HL-60 (cell line): ENCODE measurements around the gene PARN.
A peak's percentile ranks its signal among the peaks of the same experiment; 100 is the strongest.

Source experiments
- DNase-seq, 2 experiments: peaks; one replicate each; pipeline ENCODE4 v3.0.0-alpha.2; 2010 to 2020; ENCODE audit warnings: low read depth in 1 of 2, low spot score in 1 of 2
- H3K27ac ChIP-seq: fragments of 250-450 bp; sonication (Bioruptor Pico); replicated peaks from 2 replicates; pipeline ENCODE4 v1.5.1; 2020; ENCODE audit warnings: mild to moderate bottlenecking, moderate library complexity
- H3K27me3 ChIP-seq: fragments of 250-450 bp; sonication (Bioruptor Pico); 2 replicates; pipeline ENCODE4 v1.5.1; 2021; ENCODE audit warnings: mild to moderate bottlenecking, moderate library complexity; ENCODE audit not compliant: insufficient read depth, poor library complexity, severe bottlenecking
- H3K4me3 ChIP-seq: replicated peaks from 2 replicates; pipeline ENCODE4 v1.5.1; 2011; ENCODE audit warnings: mild to moderate bottlenecking, control low read depth, low read length; ENCODE audit not compliant: insufficient read depth
- GABPA ChIP-seq: IDR thresholded peaks from 2 replicates; pipeline ENCODE4 v1.6.1; 2012; ENCODE audit warnings: low read depth
- POLR2AphosphoS5 ChIP-seq: IDR thresholded peaks from 2 replicates; pipeline ENCODE4 v1.6.1; 2012; ENCODE audit warnings: low read depth
- SPI1 ChIP-seq: IDR thresholded peaks from 2 replicates; pipeline ENCODE4 v1.6.1; 2012; ENCODE audit warnings: low read depth, mild to moderate bottlenecking, borderline replicate concordance
- TF ChIP-seq, protein P1 (sequence below): IDR thresholded peaks from 2 replicates; pipeline ENCODE4 v1.6.1; 2012; ENCODE audit warnings: low read depth; ENCODE audit not compliant: insufficient replicate concordance
- TF ChIP-seq, protein P2 (sequence below): IDR thresholded peaks from one replicate; pipeline ENCODE4 v1.5.1; 2011; ENCODE audit warnings: low read length, control low read depth, inconsistent platforms; ENCODE audit not compliant: insufficient read depth

The PARN gene

DNA sequence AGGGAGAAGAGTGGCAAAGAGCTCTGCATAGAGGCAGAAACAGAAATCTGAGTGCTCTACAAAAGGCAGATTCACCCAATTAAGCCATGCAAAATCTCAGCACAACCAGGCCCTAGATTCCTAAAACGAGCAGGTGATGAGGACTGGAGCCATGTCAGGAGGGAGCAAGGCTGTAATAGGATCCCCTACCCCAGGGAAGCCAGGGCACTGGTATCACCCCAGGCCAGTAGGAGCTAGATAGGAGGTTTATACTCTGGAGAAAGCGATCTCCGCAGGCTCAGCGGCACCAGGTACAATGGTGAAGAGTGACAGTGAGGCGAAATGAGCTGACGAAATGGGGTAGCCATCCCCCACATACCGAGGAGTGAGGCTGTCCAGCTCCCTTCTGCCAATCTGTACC lies 171.5 kb downstream of the PARN start:
- no peak for DNase-seq
- TF ChIP-seq, protein P1, sequence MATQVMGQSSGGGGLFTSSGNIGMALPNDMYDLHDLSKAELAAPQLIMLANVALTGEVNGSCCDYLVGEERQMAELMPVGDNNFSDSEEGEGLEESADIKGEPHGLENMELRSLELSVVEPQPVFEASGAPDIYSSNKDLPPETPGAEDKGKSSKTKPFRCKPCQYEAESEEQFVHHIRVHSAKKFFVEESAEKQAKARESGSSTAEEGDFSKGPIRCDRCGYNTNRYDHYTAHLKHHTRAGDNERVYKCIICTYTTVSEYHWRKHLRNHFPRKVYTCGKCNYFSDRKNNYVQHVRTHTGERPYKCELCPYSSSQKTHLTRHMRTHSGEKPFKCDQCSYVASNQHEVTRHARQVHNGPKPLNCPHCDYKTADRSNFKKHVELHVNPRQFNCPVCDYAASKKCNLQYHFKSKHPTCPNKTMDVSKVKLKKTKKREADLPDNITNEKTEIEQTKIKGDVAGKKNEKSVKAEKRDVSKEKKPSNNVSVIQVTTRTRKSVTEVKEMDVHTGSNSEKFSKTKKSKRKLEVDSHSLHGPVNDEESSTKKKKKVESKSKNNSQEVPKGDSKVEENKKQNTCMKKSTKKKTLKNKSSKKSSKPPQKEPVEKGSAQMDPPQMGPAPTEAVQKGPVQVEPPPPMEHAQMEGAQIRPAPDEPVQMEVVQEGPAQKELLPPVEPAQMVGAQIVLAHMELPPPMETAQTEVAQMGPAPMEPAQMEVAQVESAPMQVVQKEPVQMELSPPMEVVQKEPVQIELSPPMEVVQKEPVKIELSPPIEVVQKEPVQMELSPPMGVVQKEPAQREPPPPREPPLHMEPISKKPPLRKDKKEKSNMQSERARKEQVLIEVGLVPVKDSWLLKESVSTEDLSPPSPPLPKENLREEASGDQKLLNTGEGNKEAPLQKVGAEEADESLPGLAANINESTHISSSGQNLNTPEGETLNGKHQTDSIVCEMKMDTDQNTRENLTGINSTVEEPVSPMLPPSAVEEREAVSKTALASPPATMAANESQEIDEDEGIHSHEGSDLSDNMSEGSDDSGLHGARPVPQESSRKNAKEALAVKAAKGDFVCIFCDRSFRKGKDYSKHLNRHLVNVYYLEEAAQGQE = no peak
- no peak for TF ChIP-seq POLR2AphosphoS5
- no peak for TF ChIP-seq GABPA
- TF ChIP-seq, protein P2, sequence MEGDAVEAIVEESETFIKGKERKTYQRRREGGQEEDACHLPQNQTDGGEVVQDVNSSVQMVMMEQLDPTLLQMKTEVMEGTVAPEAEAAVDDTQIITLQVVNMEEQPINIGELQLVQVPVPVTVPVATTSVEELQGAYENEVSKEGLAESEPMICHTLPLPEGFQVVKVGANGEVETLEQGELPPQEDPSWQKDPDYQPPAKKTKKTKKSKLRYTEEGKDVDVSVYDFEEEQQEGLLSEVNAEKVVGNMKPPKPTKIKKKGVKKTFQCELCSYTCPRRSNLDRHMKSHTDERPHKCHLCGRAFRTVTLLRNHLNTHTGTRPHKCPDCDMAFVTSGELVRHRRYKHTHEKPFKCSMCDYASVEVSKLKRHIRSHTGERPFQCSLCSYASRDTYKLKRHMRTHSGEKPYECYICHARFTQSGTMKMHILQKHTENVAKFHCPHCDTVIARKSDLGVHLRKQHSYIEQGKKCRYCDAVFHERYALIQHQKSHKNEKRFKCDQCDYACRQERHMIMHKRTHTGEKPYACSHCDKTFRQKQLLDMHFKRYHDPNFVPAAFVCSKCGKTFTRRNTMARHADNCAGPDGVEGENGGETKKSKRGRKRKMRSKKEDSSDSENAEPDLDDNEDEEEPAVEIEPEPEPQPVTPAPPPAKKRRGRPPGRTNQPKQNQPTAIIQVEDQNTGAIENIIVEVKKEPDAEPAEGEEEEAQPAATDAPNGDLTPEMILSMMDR = no peak
- TF ChIP-seq SPI1 = no peak
- Histone ChIP-seq H3K27ac (no peak overlapping the region), H3K4me3 (no peak overlapping the region), H3K27me3 (no peaks in the 10 kb centered on the region)

DNA sequence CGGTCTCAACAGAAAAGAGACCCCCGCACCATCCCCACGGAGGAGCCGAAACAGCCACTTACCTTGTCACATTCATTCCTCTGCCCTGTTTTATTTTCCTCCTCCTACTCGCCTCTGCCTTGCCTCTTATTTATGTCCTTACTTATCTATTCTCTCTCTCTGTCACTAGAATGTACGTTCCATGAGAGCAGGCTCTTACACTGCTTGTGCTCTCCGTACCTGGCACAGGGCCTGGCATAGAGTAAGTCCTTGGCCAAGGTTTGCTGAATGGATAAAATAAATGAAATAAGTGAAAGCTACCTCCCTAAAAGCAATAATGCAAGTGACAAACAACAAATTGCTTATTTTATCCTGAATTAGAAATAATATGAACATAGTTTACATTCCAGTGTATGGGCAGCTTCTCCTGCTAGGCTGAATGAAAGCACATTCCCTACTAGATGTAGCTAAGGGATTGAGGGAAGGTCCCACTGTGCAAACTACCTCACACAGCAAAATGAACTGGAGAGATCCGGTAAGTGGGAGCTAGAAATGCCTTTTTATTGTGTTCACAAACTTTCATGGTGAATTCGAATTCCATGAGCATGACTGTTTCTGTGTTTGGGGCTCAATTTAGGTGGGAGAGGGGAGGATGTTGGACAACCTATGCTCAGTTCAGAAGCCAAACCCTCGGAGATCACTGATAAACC lies 173.1 kb downstream of the PARN start:
- Histone ChIP-seq H3K27ac (no peak overlapping the region), H3K4me3 (no peak overlapping the region), H3K27me3 (no peaks in the 10 kb centered on the region)
- TF ChIP-seq, protein P1 = no peak
- TF ChIP-seq GABPA (no peak), POLR2AphosphoS5 (no peak), SPI1 (no peak)
- TF ChIP-seq, protein P2 = no peak
- DNase-seq = no peak

DNA sequence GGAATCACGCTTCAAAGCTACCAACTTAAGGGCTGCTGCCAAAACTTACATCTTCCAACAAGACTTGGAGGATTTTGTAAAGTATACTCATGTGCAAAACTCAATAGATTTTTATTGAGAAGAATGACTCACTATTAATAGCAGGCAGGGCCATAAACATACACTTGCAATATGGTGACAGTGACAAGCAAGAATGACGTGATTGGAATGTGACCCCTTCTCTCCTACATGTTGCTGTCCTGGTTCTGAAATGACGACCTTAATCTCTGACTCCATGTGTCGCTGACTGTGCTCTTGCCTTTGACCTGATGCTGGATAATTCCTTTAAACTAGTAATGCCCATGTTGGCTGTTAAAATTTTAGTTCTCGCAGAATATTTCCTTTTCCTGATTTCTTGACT lies 174.5 kb downstream of the PARN start:
- TF ChIP-seq, protein P1 = peak; percentile 57
- TF ChIP-seq SPI1 = no peak
- no peak for TF ChIP-seq POLR2AphosphoS5
- TF ChIP-seq GABPA = no peak
- TF ChIP-seq, protein P2 = no peak
- Histone ChIP-seq H3K27ac (no peak overlapping the region), H3K4me3 (no peak overlapping the region), H3K27me3 (no peaks in the 10 kb centered on the region)
- no peak for DNase-seq
